HFFc6 (cell line): ENCODE data around the gene SCAPER. TPM values are rescaled to one million over a fixed set of nuclear protein-coding genes. Genes with fewer than 3 reads are reported as not detected.
"Not testable (repeated sequence)": the region's sequence is repeated elsewhere in the genome, so short reads cannot be mapped to it uniquely, and the experiment has no call there.

Experiments
- DNase-seq: peaks from one replicate; pipeline ENCODE4 v3.0.0-alpha.2; 2018
- H3K27ac Mint-ChIP-seq: 2 replicates; pipeline ENCODE4 v1.8.0; 2020; ENCODE audit warnings: mild to moderate bottlenecking, mixed read lengths
- H3K27me3 Mint-ChIP-seq: 2 replicates; pipeline ENCODE4 v1.8.0; 2021; ENCODE audit warnings: mild to moderate bottlenecking, moderate library complexity, mixed read lengths; ENCODE audit not compliant: insufficient read depth
- H3K36me3 Mint-ChIP-seq: 2 replicates; pipeline ENCODE4 v1.8.0; 2021; ENCODE audit warnings: low read depth, mixed read lengths
- H3K4me1 Mint-ChIP-seq: 2 replicates; pipeline ENCODE4 v1.8.0; 2020; ENCODE audit warnings: low read depth, mixed read lengths
- H3K4me3 Mint-ChIP-seq: 2 replicates; pipeline ENCODE4 v1.8.0; 2020; ENCODE audit warnings: mild to moderate bottlenecking, moderate library complexity, mixed read lengths
- H3K9me3 Mint-ChIP-seq: 2 replicates; pipeline ENCODE4 v1.8.0; 2020; ENCODE audit warnings: mild to moderate bottlenecking, mixed read lengths
- total RNA-seq, 6 experiments: library from RNA; stranded (reverse); fragmentation: NEBNext Ultra II Directional; extraction: Animal tissue kit (Norgen Biotek cat#: 25700); gene quantifications; 2 replicates in 1 of 6; 3 replicates in 5 of 6; pipeline ENCODE4 v1.2.3, GENCODE V29; 2021
- TF ChIP-seq, protein P1 (sequence below): fragments of 200-600 bp; sonication (generic); IDR thresholded peaks from 2 replicates; pipeline ENCODE4 v1.5.0; 2021; ENCODE audit warnings: antibody characterized with exemption, mild to moderate bottlenecking

Gene SCAPER
- total RNA-seq, 6 experiments from 2014 or later, result 6.9 to 10.1 (median 8.1) TPM

DNA sequence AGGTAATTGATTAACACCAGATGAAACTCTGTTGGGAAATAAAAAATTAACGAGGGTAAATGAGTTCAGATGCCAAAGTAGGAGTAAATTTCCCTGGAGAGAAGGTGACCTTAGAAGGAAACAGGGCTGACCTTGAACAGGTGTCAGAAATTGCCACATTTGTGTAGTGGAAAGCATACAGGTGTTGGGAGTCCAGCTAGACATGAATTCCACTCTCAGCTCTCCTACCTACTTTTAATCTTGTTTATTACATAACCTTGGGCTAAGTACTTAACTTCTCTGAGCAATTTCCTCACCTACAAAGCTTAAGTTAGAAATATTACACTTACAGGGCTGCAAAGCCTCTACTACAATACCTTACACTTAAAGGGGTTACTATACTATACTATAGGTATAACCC lies 472.5 kb downstream of the SCAPER start:
- TF ChIP-seq, protein P1, sequence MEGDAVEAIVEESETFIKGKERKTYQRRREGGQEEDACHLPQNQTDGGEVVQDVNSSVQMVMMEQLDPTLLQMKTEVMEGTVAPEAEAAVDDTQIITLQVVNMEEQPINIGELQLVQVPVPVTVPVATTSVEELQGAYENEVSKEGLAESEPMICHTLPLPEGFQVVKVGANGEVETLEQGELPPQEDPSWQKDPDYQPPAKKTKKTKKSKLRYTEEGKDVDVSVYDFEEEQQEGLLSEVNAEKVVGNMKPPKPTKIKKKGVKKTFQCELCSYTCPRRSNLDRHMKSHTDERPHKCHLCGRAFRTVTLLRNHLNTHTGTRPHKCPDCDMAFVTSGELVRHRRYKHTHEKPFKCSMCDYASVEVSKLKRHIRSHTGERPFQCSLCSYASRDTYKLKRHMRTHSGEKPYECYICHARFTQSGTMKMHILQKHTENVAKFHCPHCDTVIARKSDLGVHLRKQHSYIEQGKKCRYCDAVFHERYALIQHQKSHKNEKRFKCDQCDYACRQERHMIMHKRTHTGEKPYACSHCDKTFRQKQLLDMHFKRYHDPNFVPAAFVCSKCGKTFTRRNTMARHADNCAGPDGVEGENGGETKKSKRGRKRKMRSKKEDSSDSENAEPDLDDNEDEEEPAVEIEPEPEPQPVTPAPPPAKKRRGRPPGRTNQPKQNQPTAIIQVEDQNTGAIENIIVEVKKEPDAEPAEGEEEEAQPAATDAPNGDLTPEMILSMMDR, result no peak
- no peak for DNase-seq
- Mint-ChIP-seq H3K27ac (no peak overlapping the region), H3K36me3 (peaks cover 11% of the 10 kb centered on the region), H3K4me3 (no peak overlapping the region), H3K27me3 (no peaks in the 10 kb centered on the region; the same call in 1 of the 2 replicates), H3K4me1 (peaks cover 32% of the 10 kb centered on the region), H3K9me3 (no peaks in the 10 kb centered on the region)

DNA sequence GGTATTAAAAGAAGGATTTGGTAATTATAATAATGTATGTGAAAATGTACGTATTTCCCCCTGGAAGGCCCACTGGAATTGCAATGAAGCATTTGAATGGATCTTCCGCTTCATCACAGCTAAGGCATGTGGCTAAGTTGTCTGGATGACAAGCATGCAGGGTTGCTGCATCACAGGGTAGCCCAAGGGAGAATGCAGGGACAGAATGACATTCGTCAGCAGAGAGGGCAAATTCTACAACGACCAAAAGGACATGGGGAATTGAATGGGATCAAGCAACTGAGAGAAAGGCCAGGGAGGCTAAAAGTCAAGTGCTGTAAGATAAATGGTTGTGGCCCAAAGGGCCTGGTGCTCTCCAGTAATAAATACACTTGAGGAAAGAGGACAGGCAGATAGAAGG lies 473.2 kb downstream of the SCAPER start:
- no peak for DNase-seq
- Mint-ChIP-seq H3K4me3 (no peak overlapping the region; the same call in 1 of the 2 replicates), H3K27me3 (no peaks in the 10 kb centered on the region; the same call in 1 of the 2 replicates), H3K4me1 (peaks cover 35% of the 10 kb centered on the region), H3K27ac (no peak overlapping the region; the same call in 1 of the 2 replicates), H3K36me3 (peaks cover 12% of the 10 kb centered on the region), H3K9me3 (no peaks in the 10 kb centered on the region; the same call in 1 of the 2 replicates)
- TF ChIP-seq, protein P1, result no peak

DNA sequence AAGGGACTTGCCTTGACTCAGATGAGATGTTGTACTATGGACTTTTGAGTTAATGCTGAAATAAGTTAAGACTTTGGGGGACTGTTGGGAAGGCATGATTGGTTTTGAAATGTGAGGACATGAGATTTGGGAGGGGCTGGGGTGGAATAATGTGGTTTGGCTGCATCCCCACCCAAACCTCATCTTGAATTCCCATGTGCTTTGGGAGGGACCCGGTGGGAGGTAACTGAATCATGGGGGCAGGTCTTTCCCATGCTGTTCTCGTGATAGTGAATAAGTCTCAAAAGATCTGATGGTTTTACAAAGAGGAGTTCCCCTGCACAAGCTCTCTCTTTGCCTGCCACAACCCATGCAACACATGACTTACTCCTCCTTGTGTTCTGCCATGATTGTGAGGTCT lies 474.4 kb downstream of the SCAPER start:
- peaks cover 42% of the 10 kb centered on the region for H3K4me1 Mint-ChIP-seq
- peaks cover 19% of the 10 kb centered on the region for H3K36me3 Mint-ChIP-seq
- H3K27me3 Mint-ChIP-seq, H3K27ac Mint-ChIP-seq, H3K9me3 Mint-ChIP-seq, DNase-seq, H3K4me3 Mint-ChIP-seq: not testable (repeated sequence)

DNA sequence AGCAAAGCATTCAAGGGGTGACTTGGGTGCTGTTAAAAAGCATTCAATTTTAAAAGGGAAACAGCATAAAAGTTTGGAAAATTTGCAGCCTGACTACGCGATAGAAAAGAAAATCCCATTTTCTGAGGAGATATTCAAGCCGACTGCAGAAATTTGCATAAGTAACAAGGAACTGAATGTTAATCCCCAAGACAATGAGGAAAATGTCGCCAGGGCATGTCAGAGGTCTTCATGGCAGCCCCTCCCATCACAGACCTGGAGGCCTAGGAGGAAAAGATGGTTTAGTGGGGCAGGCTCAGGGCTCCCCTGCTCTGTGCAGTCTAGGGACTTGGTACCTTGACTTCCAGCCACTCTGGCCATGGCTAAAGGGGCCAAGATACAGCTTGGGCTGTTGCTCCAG lies 475.5 kb downstream of the SCAPER start:
- Mint-ChIP-seq H3K4me1 (peaks cover 38% of the 10 kb centered on the region), H3K9me3 (peaks cover 4% of the 10 kb centered on the region), H3K27ac (no peak overlapping the region), H3K27me3 (no peaks in the 10 kb centered on the region; the same call in 1 of the 2 replicates), H3K36me3 (peaks cover 27% of the 10 kb centered on the region), H3K4me3 (no peak overlapping the region)
- no peak for DNase-seq
- TF ChIP-seq, protein P1, result no peak

DNA sequence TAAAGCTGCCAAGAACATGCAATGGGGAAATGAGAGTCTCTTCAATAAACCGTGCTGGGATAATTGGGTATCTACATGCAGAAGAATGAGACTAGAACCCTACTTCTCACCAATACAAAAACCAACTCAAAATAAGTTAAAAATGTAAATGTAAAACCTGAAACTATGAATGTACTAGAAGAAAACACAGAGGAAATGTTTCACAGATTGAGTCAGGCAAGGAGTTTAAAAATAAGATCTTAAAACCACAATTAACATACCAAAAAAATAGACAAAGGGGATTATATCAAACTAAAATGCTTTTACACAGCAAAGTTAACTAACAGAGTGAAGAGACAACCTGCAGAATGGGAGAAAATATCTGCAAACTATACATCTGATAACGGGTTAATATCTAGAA lies 478.2 kb downstream of the SCAPER start:
- Mint-ChIP-seq H3K36me3 (peaks cover 27% of the 10 kb centered on the region), H3K27me3 (peaks cover 2% of the 10 kb centered on the region), H3K27ac (no peak overlapping the region), H3K4me3 (no peak overlapping the region), H3K4me1 (peaks cover 12% of the 10 kb centered on the region), H3K9me3 (peaks cover 4% of the 10 kb centered on the region)
- TF ChIP-seq, protein P1, result no peak
- DNase-seq, result no peak

DNA sequence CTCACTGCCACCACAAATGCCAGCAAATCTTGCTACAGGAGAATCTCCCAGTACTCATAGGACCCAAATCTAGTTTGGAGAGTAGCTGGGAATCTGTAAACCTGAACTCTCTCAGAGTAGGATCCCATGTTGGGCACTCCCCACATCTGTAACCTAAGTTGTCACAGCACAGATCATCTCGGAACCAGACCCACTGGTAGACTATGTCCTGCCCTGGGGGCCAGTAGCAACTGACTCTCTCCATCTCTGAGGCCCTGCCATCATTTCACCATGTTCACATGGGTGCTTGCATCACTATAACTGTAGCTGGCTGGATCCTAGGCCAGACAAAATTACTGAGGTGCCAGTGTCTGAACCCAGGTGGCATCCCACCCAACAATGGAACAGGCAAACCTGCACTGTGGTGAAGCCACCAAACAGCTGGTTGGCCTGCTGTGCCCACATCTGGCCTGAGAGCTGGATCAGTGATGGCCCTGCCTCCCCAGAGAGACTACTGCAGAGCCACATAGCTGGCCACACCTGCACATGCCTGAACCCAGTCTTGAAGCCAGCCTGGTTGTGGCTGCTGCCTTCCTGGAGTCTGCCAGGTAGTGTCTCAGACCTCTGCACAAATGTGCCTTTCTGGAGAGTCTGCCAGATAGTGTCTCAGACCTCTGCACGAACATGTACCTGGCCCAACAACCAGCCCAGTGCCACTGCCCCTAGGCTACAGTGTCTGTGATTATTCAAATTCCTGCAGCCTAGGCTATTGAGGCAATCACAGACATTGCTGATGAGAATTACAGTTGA lies 486.6 kb downstream of the SCAPER start:
- DNase-seq, result no peak
- Mint-ChIP-seq H3K36me3 (no peaks in the 10 kb centered on the region), H3K27ac (no peak overlapping the region), H3K27me3 (peaks cover 2% of the 10 kb centered on the region; the same call in 1 of the 2 replicates), H3K9me3 (no peaks in the 10 kb centered on the region; the same call in 1 of the 2 replicates), H3K4me1 (no peaks in the 10 kb centered on the region), H3K4me3 (no peak overlapping the region)
- TF ChIP-seq, protein P1, result no peak
